GOT3 (cell line): ENCODE results near the gene GMEB2.

Experiments used
- DNase-seq: peaks from one replicate; lab custom pipeline; 2025; ENCODE audit warnings: mixed read lengths; lab: John Stamatoyannopoulos, UW

Gene GMEB2

GRCh38 chr20:63588641-63589041 is 38.3 kb downstream of the GMEB2 start:
- no peak for DNase-seq

- no peak for DNase-seq
Observed at GRCh38 chr20:63587776-63588591, 38.9 kb downstream of the GMEB2 start.

- DNase-seq = no peak
Observed at GRCh38 chr20:63587256-63587655, 39.6 kb downstream of the GMEB2 start.

- no peak for DNase-seq
Observed at GRCh38 chr20:63586797-63587196, 40.1 kb downstream of the GMEB2 start.

GRCh38 chr20:63585616-63586565 is 41.0 kb downstream of the GMEB2 start:
- DNase-seq = no peak

- DNase-seq = no peak
Observed at GRCh38 chr20:63582382-63583063, 44.4 kb downstream of the GMEB2 start.

- no peak for DNase-seq
Observed at GRCh38 chr20:63580796-63581461, 46.0 kb downstream of the GMEB2 start.

- DNase-seq = no peak
Observed at GRCh38 chr20:63579017-63579694, 47.7 kb downstream of the GMEB2 start.

GRCh38 chr20:63578224-63579016 is 48.5 kb downstream of the GMEB2 start:
- DNase-seq = no peak

- DNase-seq = no peak
Observed at GRCh38 chr20:63577317-63577894, 49.5 kb downstream of the GMEB2 start.

- no peak for DNase-seq
Observed at GRCh38 chr20:63576311-63576710, 50.6 kb downstream of the GMEB2 start.

GRCh38 chr20:63574829-63575743 is 51.8 kb downstream of the GMEB2 start:
- no peak for DNase-seq

- peak; percentile 23 for DNase-seq
Observed at GRCh38 chr20:63574156-63574828, 52.6 kb downstream of the GMEB2 start, which contains the start of gene HELZ2. Gene HELZ2 (minus strand): TSS chr20:63574239. CDS start chr20:63572385, 1,854 bp downstream.

- no peak for DNase-seq
Observed at GRCh38 chr20:63573647-63574131, 53.2 kb downstream of the GMEB2 start.

GRCh38 chr20:63572788-63573646 is 53.9 kb downstream of the GMEB2 start:
- no peak for DNase-seq

- DNase-seq = no peak
Observed at GRCh38 chr20:63572071-63572787, 54.7 kb downstream of the GMEB2 start.
